ENCODE measurements around the gene SLC35G1. TPM values are rescaled to one million over a fixed set of nuclear protein-coding genes. Genes with fewer than 3 reads are reported as not detected.

SLC35G1 gene
- total RNA-seq, 1 donor from 2014 or later: 4.4 TPM

- no peak for DNase-seq (ENCODE audit: low read depth in 2 of 2)
Measured at GRCh38 chr10:93876381-93876780, 17.4 kb upstream of the SLC35G1 start.

GRCh38 chr10:93879273-93879672 is 14.5 kb upstream of the SLC35G1 start:
- no peak for DNase-seq (ENCODE audit: low read depth in 2 of 2)

- peak in 1 of 2 donors; percentile 4 for DNase-seq (ENCODE audit: low read depth in 2 of 2)
Measured at GRCh38 chr10:93894516-93895378, 969 bp downstream of the SLC35G1 start.

GRCh38 chr10:93897070-93897780 is 3.4 kb downstream of the SLC35G1 start:
- DNase-seq (ENCODE audit: low read depth in 2 of 2): no peak

GRCh38 chr10:93899109-93899508 is 5.3 kb downstream of the SLC35G1 start:
- no peak for DNase-seq (ENCODE audit: low read depth in 2 of 2)

GRCh38 chr10:93903051-93903450 is 9.3 kb downstream of the SLC35G1 start:
- no peak for DNase-seq (ENCODE audit: low read depth in 2 of 2)

- no peak for DNase-seq (ENCODE audit: low read depth in 2 of 2)
Measured at GRCh38 chr10:93904901-93905300, 11.1 kb downstream of the SLC35G1 start.

- no peak for DNase-seq (ENCODE audit: low read depth in 2 of 2)
Measured at GRCh38 chr10:93907059-93907458, 13.3 kb downstream of the SLC35G1 start.

GRCh38 chr10:93911866-93912265 is 18.1 kb downstream of the SLC35G1 start:
- DNase-seq (ENCODE audit: low read depth in 2 of 2): peak; percentile 64 to 80

- DNase-seq (ENCODE audit: low read depth in 2 of 2): no peak
Measured at GRCh38 chr10:93912444-93912843, 18.7 kb downstream of the SLC35G1 start.

GRCh38 chr10:93913706-93914105 is 19.9 kb downstream of the SLC35G1 start:
- no peak for DNase-seq (ENCODE audit: low read depth in 2 of 2)

- DNase-seq (ENCODE audit: low read depth in 2 of 2): no peak
Measured at GRCh38 chr10:93915598-93915997, 21.8 kb downstream of the SLC35G1 start.

GRCh38 chr10:93916257-93917063 is 22.7 kb downstream of the SLC35G1 start:
- peak; percentile 28 to 67 for DNase-seq (ENCODE audit: low read depth in 2 of 2)

GRCh38 chr10:93917064-93917391 is 23.2 kb downstream of the SLC35G1 start:
- no peak for DNase-seq (ENCODE audit: low read depth in 2 of 2)

GRCh38 chr10:93917821-93918220 is 24.0 kb downstream of the SLC35G1 start:
- no peak for DNase-seq (ENCODE audit: low read depth in 2 of 2)

- DNase-seq (ENCODE audit: low read depth in 2 of 2): peak; percentile 15 to 16
Measured at GRCh38 chr10:93921338-93921737, 27.6 kb downstream of the SLC35G1 start.

GRCh38 chr10:93926613-93927012 is 32.8 kb downstream of the SLC35G1 start:
- DNase-seq (ENCODE audit: low read depth in 2 of 2): no peak

- DNase-seq (ENCODE audit: low read depth in 2 of 2): no peak
Measured at GRCh38 chr10:93938140-93938539, 44.4 kb downstream of the SLC35G1 start.

GRCh38 chr10:93940881-93941280 is 47.1 kb downstream of the SLC35G1 start:
- no peak for DNase-seq (ENCODE audit: low read depth in 2 of 2)

GRCh38 chr10:93941606-93942005 is 47.8 kb downstream of the SLC35G1 start:
- DNase-seq (ENCODE audit: low read depth in 2 of 2): no peak

- DNase-seq (ENCODE audit: low read depth in 2 of 2): no peak
Measured at GRCh38 chr10:93945819-93946218, 52.0 kb downstream of the SLC35G1 start.

- peak in 1 of 2 donors; percentile 32 for DNase-seq (ENCODE audit: low read depth in 2 of 2)
Measured at GRCh38 chr10:93947055-93947454, 53.3 kb downstream of the SLC35G1 start.

Measured in lung microvascular endothelial cell (primary cell).